ENCODE measurements around the gene PDE6B.
"Not testable (repeated sequence)": the region's sequence is repeated elsewhere in the genome, so short reads cannot be mapped to it uniquely, and the experiment has no call there.

PDE6B gene

DNA sequence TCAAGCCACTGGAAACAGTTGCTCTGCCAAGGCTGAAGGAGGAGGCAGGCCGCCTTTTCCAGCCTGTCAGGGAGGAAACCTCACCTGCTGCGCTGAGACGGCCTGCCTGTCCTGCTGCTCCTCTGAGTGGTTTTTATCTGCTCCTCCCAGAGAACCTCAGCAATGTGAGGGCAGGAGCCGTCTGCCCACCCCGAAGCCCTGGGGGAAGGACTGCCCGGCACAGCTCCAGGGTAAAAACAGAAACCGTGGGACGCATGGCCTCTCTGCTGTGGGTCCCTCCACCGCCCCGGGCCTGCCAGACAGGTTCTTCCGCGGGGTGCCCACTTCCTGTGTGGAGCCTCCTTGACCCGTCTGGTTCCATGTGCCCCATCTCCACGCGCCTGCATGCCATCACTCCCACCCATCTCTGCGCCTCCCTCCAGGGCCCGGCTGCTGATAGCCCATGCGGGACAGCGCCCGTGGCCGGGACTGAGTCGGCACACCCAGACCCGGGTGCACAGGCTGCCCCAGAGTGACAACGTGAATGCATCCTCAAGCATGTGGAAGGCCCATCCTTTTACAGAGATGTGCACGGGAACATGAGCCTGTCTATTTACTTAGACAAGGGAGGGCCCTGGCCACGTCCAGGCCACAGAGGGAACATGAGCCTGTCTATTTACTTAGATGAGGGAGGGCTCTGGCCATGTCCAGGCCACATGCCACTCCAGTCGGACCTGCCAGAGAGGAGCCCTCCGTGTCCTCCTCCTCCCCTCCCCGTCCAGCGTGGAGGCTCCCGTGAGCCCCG lies 67.6 kb downstream of the PDE6B start:
- no peak overlapping the region for H3K9ac ChIP-seq (ENCODE audit: low read length)
- no peak overlapping the region for H3K4me3 ChIP-seq (ENCODE audit: low read depth, low read length)
- peaks cover 5% of the 10 kb centered on the region; the same call in 1 of the 2 replicates for H3K9me3 ChIP-seq (ENCODE audit: control insufficient read depth, insufficient read depth, low read depth, low read length)
- peaks cover 26% of the 10 kb centered on the region for H3K4me1 ChIP-seq (ENCODE audit: control insufficient read depth, insufficient read depth, low read length)
- H3K36me3 ChIP-seq (ENCODE audit: control insufficient read depth, insufficient read depth, low read length), result no peaks in the 10 kb centered on the region
- H3K27ac ChIP-seq (ENCODE audit: low read depth, low read length), result 0 out of 2 replicates have a peak overlapping the region, but pooled peaks have one; percentile 10
- H3K27me3 ChIP-seq (ENCODE audit: control insufficient read depth, insufficient read depth, low read length), result no peaks in the 10 kb centered on the region

DNA sequence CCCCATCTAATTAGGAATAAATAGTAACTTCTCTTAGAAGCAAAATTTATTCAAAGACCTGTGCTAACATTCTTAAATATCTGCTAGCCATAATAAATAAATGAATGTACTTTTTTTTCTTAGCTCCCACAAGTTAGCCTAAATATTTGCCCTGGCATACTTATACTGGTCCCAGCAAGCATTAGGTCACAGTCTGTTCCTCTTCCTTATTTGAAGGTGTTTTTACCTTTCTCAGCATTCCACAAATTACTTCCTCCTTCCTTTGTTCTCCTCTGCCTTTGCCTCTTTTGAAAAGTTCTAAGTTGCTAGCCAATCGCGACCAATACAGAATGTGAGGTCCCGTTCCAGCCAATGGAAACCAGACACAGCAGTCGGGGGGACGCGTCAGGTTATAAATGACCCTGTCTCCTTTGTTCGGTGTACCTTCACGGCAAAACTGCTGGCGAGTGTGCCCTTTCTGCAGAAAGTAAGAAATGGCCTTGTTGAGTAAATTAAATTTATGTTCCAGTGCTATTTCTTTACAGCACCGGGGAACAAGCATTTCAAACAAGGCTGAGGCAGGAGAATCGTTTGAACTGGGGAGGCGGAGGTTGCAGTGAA lies 69.1 kb downstream of the PDE6B start:
- not testable (repeated sequence) for H3K4me3 ChIP-seq (ENCODE audit: low read depth, low read length); H3K27ac ChIP-seq (ENCODE audit: low read depth, low read length); H3K36me3 ChIP-seq (ENCODE audit: control insufficient read depth, insufficient read depth, low read length); H3K9me3 ChIP-seq (ENCODE audit: control insufficient read depth, insufficient read depth, low read depth, low read length); H3K9ac ChIP-seq (ENCODE audit: low read length); H3K27me3 ChIP-seq (ENCODE audit: control insufficient read depth, insufficient read depth, low read length)
- peaks cover 15% of the 10 kb centered on the region for H3K4me1 ChIP-seq (ENCODE audit: control insufficient read depth, insufficient read depth, low read length)

DNA sequence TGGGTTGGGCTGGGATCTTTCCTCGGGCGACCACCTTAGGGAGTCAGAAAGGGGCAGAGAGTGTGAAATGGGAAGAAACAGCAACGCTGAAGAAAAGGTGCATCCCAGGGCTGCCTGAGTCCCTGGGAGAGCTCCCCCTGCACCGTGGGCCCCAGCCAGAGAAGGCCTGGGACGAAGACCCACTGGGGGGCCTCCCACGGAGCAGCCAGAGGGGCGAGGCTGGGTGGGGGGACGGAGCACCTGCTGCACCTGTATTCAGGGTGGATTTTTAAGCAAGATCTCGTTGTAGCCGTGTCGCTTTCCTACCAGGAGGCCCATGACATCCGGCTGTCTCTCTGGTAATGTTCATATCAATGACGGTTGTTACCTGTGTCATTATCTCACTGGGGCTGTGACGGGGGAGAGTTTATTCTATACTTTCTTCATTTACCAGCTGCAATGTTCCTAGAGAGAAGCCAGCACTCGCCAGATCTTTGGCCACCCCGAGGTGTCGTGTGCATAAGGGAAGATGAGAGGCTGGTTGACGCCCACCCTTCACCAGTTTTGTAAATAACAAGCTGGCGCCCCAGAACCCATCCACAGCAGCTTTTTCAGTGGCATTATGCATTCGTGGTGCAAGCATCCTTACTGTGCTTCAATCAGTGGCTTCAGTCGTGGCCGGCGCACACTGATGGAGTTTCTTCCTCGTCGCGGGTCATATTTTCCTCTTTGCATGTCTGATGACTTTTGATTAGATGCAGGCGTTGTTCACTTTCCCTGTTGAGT lies 74.6 kb downstream of the PDE6B start:
- Histone ChIP-seq H3K9me3 (ENCODE audit: control insufficient read depth, insufficient read depth, low read depth, low read length) (peaks cover 3% of the 10 kb centered on the region; the same call in 1 of the 2 replicates), H3K4me3 (ENCODE audit: low read depth, low read length) (no peak overlapping the region), H3K9ac (ENCODE audit: low read length) (no peak overlapping the region), H3K36me3 (ENCODE audit: control insufficient read depth, insufficient read depth, low read length) (no peaks in the 10 kb centered on the region), H3K4me1 (ENCODE audit: control insufficient read depth, insufficient read depth, low read length) (no peaks in the 10 kb centered on the region; the same call in 1 of the 2 replicates), H3K27me3 (ENCODE audit: control insufficient read depth, insufficient read depth, low read length) (peaks cover 8% of the 10 kb centered on the region), H3K27ac (ENCODE audit: low read depth, low read length) (no peak overlapping the region)

DNA sequence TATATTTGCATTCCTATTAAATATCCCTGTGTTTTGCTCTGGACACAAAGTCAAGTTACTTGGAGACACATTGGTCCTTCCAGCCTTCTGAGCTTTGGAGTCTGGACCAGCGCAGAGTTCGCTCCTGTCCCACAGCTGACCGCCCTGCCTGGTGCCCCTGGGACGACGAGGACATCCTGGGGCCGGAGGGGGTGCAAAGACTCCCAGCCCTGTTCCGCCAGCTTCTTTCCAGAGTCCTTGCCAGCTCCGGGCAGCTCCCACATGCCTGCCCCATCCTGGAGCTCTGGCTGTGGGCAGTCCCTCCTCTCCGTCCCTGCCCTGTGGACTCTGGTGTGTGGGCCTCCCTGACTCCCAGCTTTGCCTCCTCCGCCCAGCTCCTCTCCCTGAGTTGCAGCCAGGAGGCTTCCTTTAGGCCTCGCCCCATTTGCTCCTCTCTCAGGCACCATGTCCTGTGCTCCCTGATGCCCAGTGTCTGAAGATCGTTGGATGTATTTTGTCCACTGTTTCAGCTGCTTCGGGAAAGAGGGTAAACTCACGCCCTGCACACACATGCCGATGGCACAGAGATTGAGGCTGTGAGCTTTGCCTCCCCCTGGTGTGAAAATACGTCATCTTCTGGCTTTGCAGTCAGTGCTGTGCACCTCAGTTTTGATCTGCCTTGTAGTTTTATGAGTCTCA lies 75.4 kb downstream of the PDE6B start:
- Histone ChIP-seq H3K36me3 (ENCODE audit: control insufficient read depth, insufficient read depth, low read length) (no peaks in the 10 kb centered on the region), H3K27me3 (ENCODE audit: control insufficient read depth, insufficient read depth, low read length) (peaks cover 9% of the 10 kb centered on the region), H3K9ac (ENCODE audit: low read length) (no peak overlapping the region), H3K4me1 (ENCODE audit: control insufficient read depth, insufficient read depth, low read length) (no peaks in the 10 kb centered on the region; the same call in 1 of the 2 replicates), H3K27ac (ENCODE audit: low read depth, low read length) (no peak overlapping the region), H3K9me3 (ENCODE audit: control insufficient read depth, insufficient read depth, low read depth, low read length) (no peaks in the 10 kb centered on the region; the same call in 1 of the 2 replicates), H3K4me3 (ENCODE audit: low read depth, low read length) (no peak overlapping the region)

DNA sequence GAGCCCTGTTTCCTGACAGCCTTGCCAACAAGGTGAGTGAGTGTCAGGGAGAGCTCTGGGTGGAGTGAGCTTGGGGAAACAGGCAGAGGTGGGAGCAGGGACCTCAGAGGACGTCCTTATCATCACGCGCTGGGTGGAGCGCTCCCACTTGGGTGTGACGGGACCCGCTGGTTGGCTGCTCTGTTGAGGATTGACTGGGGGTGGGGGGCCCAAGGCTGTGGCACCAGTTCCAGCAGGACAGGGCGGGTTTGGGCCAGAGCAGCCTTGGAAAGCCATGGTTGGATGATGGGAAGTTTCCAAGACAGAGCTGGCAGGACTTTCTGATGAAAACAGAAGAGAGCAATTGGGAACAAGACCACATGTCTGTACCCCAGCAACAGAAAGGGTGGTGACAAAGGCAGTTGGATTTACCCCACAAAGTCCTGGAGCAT lies 77.3 kb downstream of the PDE6B start:
- peaks cover 9% of the 10 kb centered on the region for H3K27me3 ChIP-seq (ENCODE audit: control insufficient read depth, insufficient read depth, low read length)
- no peak overlapping the region for H3K27ac ChIP-seq (ENCODE audit: low read depth, low read length)
- no peak overlapping the region for H3K4me3 ChIP-seq (ENCODE audit: low read depth, low read length)
- no peak overlapping the region for H3K9ac ChIP-seq (ENCODE audit: low read length)
- no peaks in the 10 kb centered on the region for H3K9me3 ChIP-seq (ENCODE audit: control insufficient read depth, insufficient read depth, low read depth, low read length)
- peaks cover 5% of the 10 kb centered on the region; the same call in 1 of the 2 replicates for H3K4me1 ChIP-seq (ENCODE audit: control insufficient read depth, insufficient read depth, low read length)
- H3K36me3 ChIP-seq (ENCODE audit: control insufficient read depth, insufficient read depth, low read length), result no peaks in the 10 kb centered on the region

DNA sequence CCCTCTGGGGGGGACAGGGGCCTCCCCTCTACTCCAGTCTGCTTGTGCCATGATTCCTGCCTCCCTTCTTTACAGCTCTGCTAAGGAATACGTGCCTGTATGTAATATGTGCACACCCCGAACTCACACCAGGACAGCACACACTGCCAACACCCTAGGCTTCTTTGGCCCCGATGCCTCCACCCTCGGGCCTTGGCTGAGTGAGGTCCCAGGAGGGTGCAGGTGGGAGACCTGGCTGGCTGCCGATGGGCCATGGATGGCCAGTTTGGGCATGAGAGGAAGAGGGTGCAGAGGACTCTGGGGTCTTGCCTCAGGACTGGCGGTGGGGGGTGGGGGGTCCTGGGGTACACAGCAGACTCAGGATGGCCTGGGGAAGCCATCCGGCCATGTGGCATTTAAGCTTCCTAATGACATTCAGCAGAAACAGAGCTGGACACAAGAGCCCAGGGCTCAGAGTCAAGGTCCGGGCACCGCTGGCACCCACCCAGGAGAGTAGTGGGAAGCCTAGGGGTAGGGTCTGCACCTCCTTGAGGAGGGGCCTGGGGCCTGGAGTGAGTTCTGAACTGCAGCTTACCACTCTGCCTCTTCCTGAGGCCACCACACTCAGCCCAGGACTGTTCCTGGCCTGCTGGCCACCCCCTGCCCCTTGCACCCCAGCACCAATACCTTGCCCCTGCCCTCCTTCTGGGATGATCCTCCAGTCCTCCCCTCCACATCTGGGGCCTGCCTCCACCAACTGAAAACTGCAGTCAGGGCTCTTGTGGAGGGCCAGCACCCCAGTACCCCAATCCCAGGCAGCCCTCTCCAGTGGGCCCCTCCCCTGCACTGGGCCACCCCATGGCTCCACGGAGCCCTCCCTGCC lies 78.2 kb downstream of the PDE6B start:
- no peak overlapping the region for H3K9ac ChIP-seq (ENCODE audit: low read length)
- H3K4me1 ChIP-seq (ENCODE audit: control insufficient read depth, insufficient read depth, low read length), result peaks cover 5% of the 10 kb centered on the region; the same call in 1 of the 2 replicates
- no peak overlapping the region for H3K27ac ChIP-seq (ENCODE audit: low read depth, low read length)
- no peak overlapping the region for H3K4me3 ChIP-seq (ENCODE audit: low read depth, low read length)
- no peaks in the 10 kb centered on the region for H3K9me3 ChIP-seq (ENCODE audit: control insufficient read depth, insufficient read depth, low read depth, low read length)
- peaks cover 2% of the 10 kb centered on the region for H3K36me3 ChIP-seq (ENCODE audit: control insufficient read depth, insufficient read depth, low read length)
- peaks cover 9% of the 10 kb centered on the region for H3K27me3 ChIP-seq (ENCODE audit: control insufficient read depth, insufficient read depth, low read length)

DNA sequence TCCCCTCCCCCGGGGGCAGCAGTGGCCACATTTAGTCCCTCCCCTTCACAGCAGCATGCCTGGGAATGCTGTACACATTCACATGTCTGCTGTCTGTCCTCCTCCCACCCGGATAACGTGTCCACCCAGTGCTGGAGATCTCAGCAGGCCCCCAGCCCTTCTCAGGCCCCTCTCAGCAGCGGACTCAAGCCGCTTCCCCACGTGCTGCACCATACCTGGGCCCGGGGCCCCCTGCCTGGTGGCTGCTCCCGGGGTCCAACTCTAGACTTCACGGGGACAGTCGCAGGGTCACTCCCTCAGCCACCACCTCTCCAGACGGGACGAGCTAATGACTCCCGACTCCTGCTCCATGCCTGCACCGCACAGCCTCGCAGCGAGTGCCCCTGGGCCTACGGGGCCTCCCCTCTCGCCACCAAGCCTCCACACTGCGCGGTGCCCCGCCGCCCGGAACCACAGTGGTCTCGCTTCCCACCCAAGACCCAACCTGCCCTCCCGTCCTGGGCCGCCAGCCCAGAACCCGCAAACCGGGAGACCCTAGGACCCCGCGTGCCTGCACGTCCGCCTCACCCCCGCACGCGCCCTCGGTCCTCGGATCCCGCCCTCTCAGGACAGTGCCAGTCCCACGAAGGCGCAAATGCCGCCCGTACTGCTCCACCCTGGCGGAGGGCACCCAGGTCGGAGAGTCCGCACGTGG lies 79.0 kb downstream of the PDE6B start:
- peaks cover 10% of the 10 kb centered on the region for H3K36me3 ChIP-seq (ENCODE audit: control insufficient read depth, insufficient read depth, low read length)
- H3K9me3 ChIP-seq (ENCODE audit: control insufficient read depth, insufficient read depth, low read depth, low read length), result peaks cover 3% of the 10 kb centered on the region; the same call in 1 of the 2 replicates
- no peak overlapping the region for H3K27ac ChIP-seq (ENCODE audit: low read depth, low read length)
- H3K27me3 ChIP-seq (ENCODE audit: control insufficient read depth, insufficient read depth, low read length), result peaks cover 9% of the 10 kb centered on the region
- no peak overlapping the region for H3K4me3 ChIP-seq (ENCODE audit: low read depth, low read length)
- peaks cover 5% of the 10 kb centered on the region; the same call in 1 of the 2 replicates for H3K4me1 ChIP-seq (ENCODE audit: control insufficient read depth, insufficient read depth, low read length)
- H3K9ac ChIP-seq (ENCODE audit: low read length), result no peak overlapping the region

DNA sequence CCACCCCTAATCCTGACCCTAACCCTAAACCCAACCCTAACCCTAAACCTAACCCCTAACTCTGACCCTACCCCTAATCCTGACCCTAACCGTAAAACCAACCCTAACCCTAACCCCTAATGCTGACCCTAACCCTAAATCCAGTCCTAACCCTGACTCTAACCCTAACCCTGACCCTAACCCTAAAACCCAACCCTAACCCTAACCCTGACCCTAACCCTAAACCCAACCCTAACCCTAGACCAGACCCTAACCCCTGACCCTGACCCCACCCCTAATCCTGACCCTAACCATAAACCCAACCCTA lies 79.6 kb downstream of the PDE6B start:
- Histone ChIP-seq H3K9ac (ENCODE audit: low read length) (no peak overlapping the region), H3K9me3 (ENCODE audit: control insufficient read depth, insufficient read depth, low read depth, low read length) (peaks cover 3% of the 10 kb centered on the region; the same call in 1 of the 2 replicates), H3K4me3 (ENCODE audit: low read depth, low read length) (peak overlapping the region; percentile 51; the same call in 1 of the 2 replicates), H3K27ac (ENCODE audit: low read depth, low read length) (no peak overlapping the region), H3K4me1 (ENCODE audit: control insufficient read depth, insufficient read depth, low read length) (peaks cover 5% of the 10 kb centered on the region; the same call in 1 of the 2 replicates), H3K27me3 (ENCODE audit: control insufficient read depth, insufficient read depth, low read length) (peaks cover 9% of the 10 kb centered on the region), H3K36me3 (ENCODE audit: control insufficient read depth, insufficient read depth, low read length) (peaks cover 14% of the 10 kb centered on the region)

DNA sequence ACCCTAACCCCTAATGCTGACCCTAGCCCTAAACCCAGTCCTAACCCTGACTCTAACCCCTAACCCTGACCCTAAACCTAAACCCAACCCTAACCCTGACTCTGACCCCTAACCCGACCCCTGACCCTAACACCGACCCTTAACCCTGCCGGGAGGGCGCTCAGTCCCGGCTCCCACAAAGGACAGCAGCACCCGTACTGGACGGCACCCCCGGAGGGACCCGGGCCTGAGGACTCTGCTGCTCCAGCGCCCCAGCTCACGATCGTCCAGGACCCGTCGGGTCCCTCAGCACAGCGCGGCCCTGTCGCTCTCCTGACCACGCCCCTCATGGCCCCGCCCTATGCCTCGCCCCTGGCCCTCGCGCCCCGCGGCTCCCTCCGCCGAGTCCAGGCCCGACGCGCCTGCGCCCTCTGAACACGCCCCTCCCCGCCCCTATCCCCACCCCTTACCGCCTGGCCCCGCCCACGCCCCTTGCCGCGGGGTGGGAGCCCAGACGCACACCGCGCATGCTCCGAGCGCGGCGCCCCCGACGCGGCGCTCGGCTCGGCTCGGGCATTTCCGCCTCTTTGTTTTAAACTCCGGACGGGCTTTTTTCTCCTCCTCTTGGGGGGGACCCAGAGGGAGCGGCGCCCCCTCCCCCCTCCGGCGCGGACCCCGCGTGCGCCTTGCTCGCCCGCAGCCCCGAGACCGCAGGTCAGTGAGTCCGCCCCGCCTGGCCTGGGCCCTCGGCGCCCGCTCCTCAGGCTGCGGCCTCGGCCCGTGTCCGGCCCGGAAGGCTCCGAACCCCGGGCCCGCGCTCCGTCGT lies 80.1 kb downstream of the PDE6B start, which contains the start of gene PCGF3:
Gene PCGF3 (plus strand): TSS at position 555 of the 805 bp plus-strand sequence. CDS start 27,849 bp downstream, outside the sequence.
- Histone ChIP-seq H3K9ac (ENCODE audit: low read length) (peak within 1 kb of the TSS; percentile 94), H3K9me3 (ENCODE audit: control insufficient read depth, insufficient read depth, low read depth, low read length) (peaks cover 3% of the 10 kb centered on the region; the same call in 1 of the 2 replicates), H3K27me3 (ENCODE audit: control insufficient read depth, insufficient read depth, low read length) (peaks cover 9% of the 10 kb centered on the region), H3K4me1 (ENCODE audit: control insufficient read depth, insufficient read depth, low read length) (peaks cover 5% of the 10 kb centered on the region; the same call in 1 of the 2 replicates), H3K27ac (ENCODE audit: low read depth, low read length) (peak within 1 kb of the TSS; percentile 99), H3K4me3 (ENCODE audit: low read depth, low read length) (peak within 1 kb of the TSS; percentile 89), H3K36me3 (ENCODE audit: control insufficient read depth, insufficient read depth, low read length) (peaks cover 19% of the 10 kb centered on the region)

Data from HUES6 (cell line).